ENCODE data around the gene DDX41. TPM values are rescaled to one million over a fixed set of nuclear protein-coding genes. Genes with fewer than 3 reads are reported as not detected.

DDX41 gene
- total and polyA plus RNA-seq, 2 donors (not counting 3 experiments of a cell fraction or from before 2014, with no cell fraction given) = 103 to 118 TPM

- dilution Hi-C loops (cut with MboI; ENCODE audit: extremely low pct_ligation_motif_present, low sequenced_read_pairs) (no loop called here), intact Hi-C loops (cut with micrococcal nuclease) (loop anchor here (2.0 to 10.0 kb wide), 4 partner anchors 51 to 961 kb away; partner anchors contain the start of genes N4BP3 and RNF44)
- peaks cover 56% of the 10 kb centered on the region for H3K4me1 ChIP-seq (ENCODE audit: control insufficient read depth, extremely low read depth, insufficient read depth, low read length)
- peaks cover 5 to 14% of the 10 kb centered on the region in 2 experiments for H3K36me3 ChIP-seq (ENCODE audit: control insufficient read depth in 2 of 2, extremely low read depth in 1 of 2, insufficient read depth in 2 of 2, low read length in 2 of 2)
- H3K27ac ChIP-seq (ENCODE audit: insufficient read depth, low read depth, low read length) = peak overlapping the region; percentile 93
- H3K27me3 ChIP-seq (ENCODE audit: control insufficient read depth in 2 of 2, insufficient read depth in 2 of 2, low read length in 2 of 2) = no peaks in the 10 kb centered on the region
- H3K9me1 ChIP-seq (replicated peaks; ENCODE audit: control insufficient read depth, extremely low read depth, insufficient read depth, low read length) = no peaks in the 10 kb centered on the region
- ChIA-PET POLR2A (interaction anchor here (0.6 to 3.0 kb wide), 7 partner anchors 11 to 69 kb away, joined by 3 to 17 read pairs (median 4); no protein-coding TSS in a partner anchor), CTCF (interaction anchor here (0.8 to 3.4 kb wide), 13 partner anchors 11 to 186 kb away, joined by 3 to 15 read pairs (median 4); no protein-coding TSS in a partner anchor)
- no peaks in the 10 kb centered on the region for H4K20me1 ChIP-seq (replicated peaks; ENCODE audit: control insufficient read depth, extremely low read depth, insufficient read depth, low read length)
- BruUV-seq (replicated peaks) = TSS peak; percentile 50
- no peak overlapping the region for H2AFZ ChIP-seq (ENCODE audit: low read depth, low read length)
- peak overlapping the region; percentile 46 to 79 (median 74) for H3K4me3 ChIP-seq (replicated peaks in 1 of 3; ENCODE audit: insufficient read depth in 1 of 3, low read depth in 1 of 3, low read length in 3 of 3)
- peak overlapping the region; percentile 70 for H3K4me2 ChIP-seq (ENCODE audit: insufficient read depth, low read length)
- no peaks in the 10 kb centered on the region for H3K9me3 ChIP-seq (replicated peaks; ENCODE audit: control insufficient read depth, insufficient read depth, low read length)
- H3K9ac ChIP-seq (replicated peaks; ENCODE audit: extremely low read depth, insufficient read depth, low read length) = peak overlapping the region; percentile 93
- FAIRE-seq (no peak), DNase-seq (ENCODE audit: low read depth, low spot score) (peak; percentile 86)
- TF ChIP-seq, protein P1, sequence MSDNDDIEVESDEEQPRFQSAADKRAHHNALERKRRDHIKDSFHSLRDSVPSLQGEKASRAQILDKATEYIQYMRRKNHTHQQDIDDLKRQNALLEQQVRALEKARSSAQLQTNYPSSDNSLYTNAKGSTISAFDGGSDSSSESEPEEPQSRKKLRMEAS (IDR thresholded peaks at IDR 0.05; ENCODE audit: insufficient read depth, insufficient read length) = no peak
- TF ChIP-seq FOS (IDR thresholded peaks at IDR 0.05; ENCODE audit: borderline replicate concordance, insufficient read depth, low read length) (peak; percentile 17), CTCF (IDR thresholded peaks at IDR 0.05; ENCODE audit: extremely low read depth in 1 of 2, insufficient read depth in 1 of 2, low read depth in 1 of 2, low read length in 2 of 2) (no peak), POLR2AphosphoS5 (IDR thresholded peaks at IDR 0.05; ENCODE audit: insufficient read depth, low read depth, low read length) (no peak), EZH2 (IDR thresholded peaks at IDR 0.05; ENCODE audit: borderline replicate concordance, low read depth, low read length, severe bottlenecking) (no peak), POLR2A (IDR thresholded peaks at IDR 0.05; ENCODE audit: low read depth, low read length) (peak; percentile 87), JUN (IDR thresholded peaks at IDR 0.05; ENCODE audit: borderline replicate concordance, insufficient read depth, insufficient read length, low read depth) (no peak), MYC (IDR thresholded peaks at IDR 0.05; ENCODE audit: low read depth, low read length) (no peak), GATA2 (IDR thresholded peaks at IDR 0.05; ENCODE audit: insufficient read depth, insufficient read length, low read depth, low read length) (no peak)
- H3K79me2 ChIP-seq (ENCODE audit: control insufficient read depth, insufficient read depth, low read length) = peaks cover 40% of the 10 kb centered on the region
These were observed 21.3 kb downstream of the DDX41 start for GRCh38 chr5:177495243-177496060.

All from endothelial cell of umbilical vein (primary cell).